ENCODE results near the gene MFSD8. TPM values are rescaled to one million over a fixed set of nuclear protein-coding genes. Genes with fewer than 3 reads are reported as not detected.
A peak's percentile ranks its signal among the peaks of the same experiment; 100 is the strongest.

Gene MFSD8
- total and polyA plus RNA-seq, 2 of the 4 experiments (the other 2 are of a cell fraction): 8.8 to 36.7 TPM

DNA sequence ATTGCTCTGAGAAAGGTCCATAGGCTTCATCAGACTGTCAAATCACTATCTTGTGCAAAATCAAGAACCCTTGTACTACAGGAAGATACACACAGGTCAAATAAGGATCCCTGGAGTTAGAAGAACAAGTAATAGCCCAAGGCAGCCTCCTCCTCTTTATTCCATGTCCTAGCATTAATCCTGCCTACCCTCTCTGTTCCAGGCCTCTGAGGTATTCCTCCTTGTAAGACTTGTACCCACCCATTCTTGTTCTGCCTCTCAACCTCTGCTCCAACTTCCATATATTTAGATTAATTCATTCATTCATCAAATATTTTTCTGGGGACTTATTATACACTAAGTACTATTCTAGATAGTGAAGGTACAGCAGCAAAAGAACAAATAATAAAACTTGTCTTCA is 94.7 kb downstream of the MFSD8 start:
- Histone ChIP-seq H2BK120ac (ENCODE audit: low read depth, low read length) (no peak overlapping the region), H3K23ac (ENCODE audit: low read depth, low read length) (no peak overlapping the region), H2AFZ (replicated peaks; ENCODE audit: low read length, poor library complexity) (no peak overlapping the region), H3K9me1 (ENCODE audit: insufficient read depth, low read length) (no peaks in the 10 kb centered on the region), H3K56ac (ENCODE audit: extremely low read depth, insufficient read depth, low read length) (no peak overlapping the region), H4K20me1 (ENCODE audit: insufficient read depth, low read length) (no peaks in the 10 kb centered on the region), H3K4me3 (ENCODE audit: insufficient read depth, low read depth, low read length) (no peak overlapping the region), H4K8ac (ENCODE audit: low read depth in 2 of 2, low read length in 2 of 2) (no peak overlapping the region), H3K9ac (ENCODE audit: low read depth, low read length) (no peak overlapping the region), H3K9me3 (ENCODE audit: control insufficient read depth, insufficient read depth, low read length) (no peaks in the 10 kb centered on the region), H3K27me3 (ENCODE audit: control insufficient read depth, insufficient read depth, low read length) (no peaks in the 10 kb centered on the region), H3K4me2 (ENCODE audit: low read depth, low read length) (no peak overlapping the region), H2AK5ac (ENCODE audit: low read depth, low read length) (no peak overlapping the region), H3K14ac (replicated peaks; ENCODE audit: low read depth, low read length) (0 out of 2 replicates have a peak overlapping the region, but pooled peaks have one; percentile 3), H3K36me3 (ENCODE audit: control insufficient read depth, insufficient read depth, low read length) (no peaks in the 10 kb centered on the region), H3K27ac (ENCODE audit: insufficient read depth, low read length) (no peak overlapping the region), H2AK9ac (replicated peaks; ENCODE audit: low read depth, low read length, poor library complexity) (no peak overlapping the region), H2BK15ac (ENCODE audit: low read depth, low read length) (no peak overlapping the region), H4K5ac (ENCODE audit: low read depth, low read length) (peak overlapping the region; percentile 58; the same call in 1 of the 2 replicates), H3K4me1 (ENCODE audit: control insufficient read depth, insufficient read depth, low read length) (peaks cover 6% of the 10 kb centered on the region), H4K91ac (ENCODE audit: insufficient read depth, low read depth, low read length) (no peak overlapping the region), H2BK20ac (ENCODE audit: low read depth, low read length) (no peak overlapping the region), H2BK5ac (ENCODE audit: low read depth, low read length, poor library complexity, severe bottlenecking) (no peak overlapping the region), H3K79me1 (ENCODE audit: low read depth in 1 of 2, low read length in 2 of 2) (peaks cover 0 to 11% of the 10 kb centered on the region in 2 experiments; a peak in 1 of 4 replicates), H3K4ac (ENCODE audit: low read depth, low read length) (no peak overlapping the region), H3K18ac (ENCODE audit: low read depth, low read length) (no peak overlapping the region)
- TF ChIP-seq NFE2L2 (IDR thresholded peaks at IDR 0.05; ENCODE audit: low read depth, low read length) (no peak), MXI1 (IDR thresholded peaks at IDR 0.05; ENCODE audit: borderline replicate concordance, low read depth, low read length) (no peak), BHLHE40 (IDR thresholded peaks at IDR 0.05; ENCODE audit: low read depth, low read length) (no peak), CEBPB (IDR thresholded peaks at IDR 0.05; ENCODE audit: low read depth, low read length) (no peak), POLR2A (IDR thresholded peaks at IDR 0.05; ENCODE audit: low read depth, low read length) (no peak), MAFK (IDR thresholded peaks at IDR 0.05; ENCODE audit: low read depth, low read length) (no peak), FOS (IDR thresholded peaks at IDR 0.05; ENCODE audit: low read depth, low read length) (no peak), RAD21 (IDR thresholded peaks at IDR 0.05; ENCODE audit: low read length) (no peak), CHD1 (IDR thresholded peaks at IDR 0.05; ENCODE audit: low read depth, low read length) (no peak), SMC3 (IDR thresholded peaks at IDR 0.05; ENCODE audit: low read depth, low read length) (no peak), RFX5 (IDR thresholded peaks at IDR 0.05; ENCODE audit: low read depth, low read length) (no peak)
- TF ChIP-seq, protein P1, sequence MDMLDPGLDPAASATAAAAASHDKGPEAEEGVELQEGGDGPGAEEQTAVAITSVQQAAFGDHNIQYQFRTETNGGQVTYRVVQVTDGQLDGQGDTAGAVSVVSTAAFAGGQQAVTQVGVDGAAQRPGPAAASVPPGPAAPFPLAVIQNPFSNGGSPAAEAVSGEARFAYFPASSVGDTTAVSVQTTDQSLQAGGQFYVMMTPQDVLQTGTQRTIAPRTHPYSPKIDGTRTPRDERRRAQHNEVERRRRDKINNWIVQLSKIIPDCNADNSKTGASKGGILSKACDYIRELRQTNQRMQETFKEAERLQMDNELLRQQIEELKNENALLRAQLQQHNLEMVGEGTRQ (IDR thresholded peaks at IDR 0.05; ENCODE audit: low read depth, low read length): no peak
- TF ChIP-seq, protein P2, sequence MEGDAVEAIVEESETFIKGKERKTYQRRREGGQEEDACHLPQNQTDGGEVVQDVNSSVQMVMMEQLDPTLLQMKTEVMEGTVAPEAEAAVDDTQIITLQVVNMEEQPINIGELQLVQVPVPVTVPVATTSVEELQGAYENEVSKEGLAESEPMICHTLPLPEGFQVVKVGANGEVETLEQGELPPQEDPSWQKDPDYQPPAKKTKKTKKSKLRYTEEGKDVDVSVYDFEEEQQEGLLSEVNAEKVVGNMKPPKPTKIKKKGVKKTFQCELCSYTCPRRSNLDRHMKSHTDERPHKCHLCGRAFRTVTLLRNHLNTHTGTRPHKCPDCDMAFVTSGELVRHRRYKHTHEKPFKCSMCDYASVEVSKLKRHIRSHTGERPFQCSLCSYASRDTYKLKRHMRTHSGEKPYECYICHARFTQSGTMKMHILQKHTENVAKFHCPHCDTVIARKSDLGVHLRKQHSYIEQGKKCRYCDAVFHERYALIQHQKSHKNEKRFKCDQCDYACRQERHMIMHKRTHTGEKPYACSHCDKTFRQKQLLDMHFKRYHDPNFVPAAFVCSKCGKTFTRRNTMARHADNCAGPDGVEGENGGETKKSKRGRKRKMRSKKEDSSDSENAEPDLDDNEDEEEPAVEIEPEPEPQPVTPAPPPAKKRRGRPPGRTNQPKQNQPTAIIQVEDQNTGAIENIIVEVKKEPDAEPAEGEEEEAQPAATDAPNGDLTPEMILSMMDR (conservative IDR thresholded peaks at IDR 0.05; ENCODE audit: low read depth, low read length): no peak
- TF ChIP-seq, protein P3, sequence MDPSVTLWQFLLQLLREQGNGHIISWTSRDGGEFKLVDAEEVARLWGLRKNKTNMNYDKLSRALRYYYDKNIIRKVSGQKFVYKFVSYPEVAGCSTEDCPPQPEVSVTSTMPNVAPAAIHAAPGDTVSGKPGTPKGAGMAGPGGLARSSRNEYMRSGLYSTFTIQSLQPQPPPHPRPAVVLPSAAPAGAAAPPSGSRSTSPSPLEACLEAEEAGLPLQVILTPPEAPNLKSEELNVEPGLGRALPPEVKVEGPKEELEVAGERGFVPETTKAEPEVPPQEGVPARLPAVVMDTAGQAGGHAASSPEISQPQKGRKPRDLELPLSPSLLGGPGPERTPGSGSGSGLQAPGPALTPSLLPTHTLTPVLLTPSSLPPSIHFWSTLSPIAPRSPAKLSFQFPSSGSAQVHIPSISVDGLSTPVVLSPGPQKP (IDR thresholded peaks at IDR 0.05; ENCODE audit: borderline replicate concordance, low read depth, low read length): no peak
- dilution Hi-C loops (cut with HindIII; ENCODE audit: low sequenced_read_pairs, unreplicated experiment) (no loop called here), in situ Hi-C loops (cut with MboI; ENCODE audit: low sequenced_read_pairs) (no loop called here), intact Hi-C loops (cut with micrococcal nuclease) (no loop called here)
- ChIA-PET POLR2A (ENCODE audit: unreplicated experiment) (no interaction called here), CTCF (interaction anchor here (0.6 kb wide), 1 partner anchor 14 kb away, joined by 3 read pairs; no protein-coding TSS in a partner anchor)
- no peak for DNase-seq
- ATAC-seq (ENCODE audit: low read depth): no peak; the same call in 1 of the 2 replicates
- no TSS peak for BruUV-seq (replicated peaks)

Data from IMR-90 (cell line).